Tibial nerve (tissue), 4 donors: ENCODE measurements around the gene KCNG4. TPM values are rescaled to one million over a fixed set of nuclear protein-coding genes. Genes with fewer than 3 reads are reported as not detected.

Source experiments
- DNase-seq, 2 donors: peaks; one replicate each; pipeline ENCODE4 v3.0.0-alpha.2; 2019; ENCODE audit warnings: low spot score in 2 of 2
- H3K27ac ChIP-seq, 4 donors: fragments of 200-600 bp; sonication (generic) in 3 of 4; one replicate each; pipeline ENCODE4 v1.5.1; 2017 to 2019; ENCODE audit warnings: mild to moderate bottlenecking in 1 of 4
- H3K27me3 ChIP-seq, 2 donors: fragments of 200-600 bp; sonication (generic) in 1 of 2; one replicate each; pipeline versions ENCODE4 v1.5.1 to v1.6.0; 2017 to 2019
- H3K36me3 ChIP-seq, 3 donors: fragments of 200-600 bp; sonication (generic); one replicate each; pipeline ENCODE4 v1.5.1; 2018 to 2019
- H3K4me1 ChIP-seq, 4 donors: fragments of 200-600 bp; sonication (generic) in 3 of 4; one replicate each; pipeline ENCODE4 v1.5.1; 2017 to 2019
- H3K4me3 ChIP-seq, 4 donors: fragments of 200-600 bp; sonication (generic) in 3 of 4; one replicate each; pipeline ENCODE4 v1.5.1; 2017 to 2019; ENCODE audit warnings: mild to moderate bottlenecking in 1 of 4, moderate library complexity in 1 of 4
- H3K9me3 ChIP-seq, 4 donors: fragments of 200-600 bp; sonication (generic) in 3 of 4; one replicate each; pipeline ENCODE4 v1.5.1; 2017 to 2019
- EP300 ChIP-seq, 2 donors: sonication (generic); formaldehyde crosslinking; IDR thresholded peaks; one replicate each; pipeline ENCODE4 v1.6.1; 2017; ENCODE audit warnings: antibody characterized with exemption in 2 of 2, mild to moderate bottlenecking in 1 of 2
- POLR2A ChIP-seq, 2 donors: fragments of 450-650 bp; IDR thresholded peaks; one replicate each; pipeline ENCODE4 v1.6.1; 2017; ENCODE audit warnings: antibody characterized with exemption in 2 of 2, mild to moderate bottlenecking in 2 of 2, moderate library complexity in 2 of 2
- WGBS, 2 donors: methylation state at CpG; one replicate each; pipeline ENCODE4 v1.1.5; 2018; 5-methylcytosine and 5-hydroxymethylcytosine counted together
- total RNA-seq, 4 donors: library from RNA; depleted of rRNA; stranded (reverse); fragments of >200 nt; gene quantifications; one replicate each; pipeline ENCODE4 v1.1.0, GENCODE V29; 2016
- TF ChIP-seq, protein P1 (sequence below), 5 experiments: fragments of 200-600 bp in 3 of 5; fragments of 450-650 bp in 2 of 5; sonication (generic) in 3 of 5; IDR thresholded peaks; one replicate each; pipeline ENCODE4 v1.5.1; 2016 to 2019; ENCODE audit warnings: antibody characterized with exemption in 5 of 5, mild to moderate bottlenecking in 3 of 5, moderate library complexity in 2 of 5

KCNG4 gene
- total RNA-seq, 4 donors from 2014 or later = 0.30 TPM; not detected in 3

DNA sequence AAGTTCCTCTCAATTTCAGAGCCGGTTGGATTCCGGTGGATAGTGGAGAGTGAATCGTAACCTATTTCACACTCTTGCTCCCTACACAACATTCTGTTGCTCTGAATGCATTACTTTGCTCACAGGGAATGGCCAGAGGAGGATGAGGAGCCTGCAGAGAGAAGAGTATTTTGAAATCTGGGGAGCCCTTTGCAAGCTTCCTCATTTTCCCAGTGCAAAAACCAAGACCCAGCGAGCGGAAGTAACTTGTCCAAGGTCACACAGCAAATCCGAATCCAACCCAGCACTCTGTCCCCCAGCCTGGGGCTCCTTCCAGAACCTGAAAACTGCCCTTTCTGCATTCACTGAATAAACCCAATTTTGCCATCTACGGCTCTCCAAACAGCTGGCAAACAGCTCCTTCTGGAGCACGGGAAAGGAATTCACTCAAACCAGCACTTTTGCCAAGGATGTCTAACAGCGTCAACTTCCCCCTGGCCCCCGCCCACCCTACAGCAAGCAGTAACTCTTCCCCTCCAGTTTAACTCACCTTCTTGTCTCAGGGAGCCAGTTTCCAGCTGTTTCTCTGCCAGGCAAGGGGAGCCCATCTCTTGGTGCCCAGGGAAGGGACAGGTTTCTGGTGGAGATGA, 557 bp downstream of the KCNG4 start:
- DNase-seq = no peak
- Histone ChIP-seq H3K4me3 (no peak overlapping the region), H3K9me3 (no peaks in the 10 kb centered on the region), H3K27ac (no peak overlapping the region), H3K27me3 (peaks cover 0 to 19% of the 10 kb centered on the region in 2 donors), H3K4me1 (peaks cover 0 to 22% (median 0%) of the 10 kb centered on the region in 4 donors), H3K36me3 (no peaks in the 10 kb centered on the region)
- no peak for TF ChIP-seq EP300 (IDR thresholded peaks at IDR 0.05)
- 36 to 41% methylated on average over 10 of the region's 10 CpGs for WGBS, 2 donors

DNA sequence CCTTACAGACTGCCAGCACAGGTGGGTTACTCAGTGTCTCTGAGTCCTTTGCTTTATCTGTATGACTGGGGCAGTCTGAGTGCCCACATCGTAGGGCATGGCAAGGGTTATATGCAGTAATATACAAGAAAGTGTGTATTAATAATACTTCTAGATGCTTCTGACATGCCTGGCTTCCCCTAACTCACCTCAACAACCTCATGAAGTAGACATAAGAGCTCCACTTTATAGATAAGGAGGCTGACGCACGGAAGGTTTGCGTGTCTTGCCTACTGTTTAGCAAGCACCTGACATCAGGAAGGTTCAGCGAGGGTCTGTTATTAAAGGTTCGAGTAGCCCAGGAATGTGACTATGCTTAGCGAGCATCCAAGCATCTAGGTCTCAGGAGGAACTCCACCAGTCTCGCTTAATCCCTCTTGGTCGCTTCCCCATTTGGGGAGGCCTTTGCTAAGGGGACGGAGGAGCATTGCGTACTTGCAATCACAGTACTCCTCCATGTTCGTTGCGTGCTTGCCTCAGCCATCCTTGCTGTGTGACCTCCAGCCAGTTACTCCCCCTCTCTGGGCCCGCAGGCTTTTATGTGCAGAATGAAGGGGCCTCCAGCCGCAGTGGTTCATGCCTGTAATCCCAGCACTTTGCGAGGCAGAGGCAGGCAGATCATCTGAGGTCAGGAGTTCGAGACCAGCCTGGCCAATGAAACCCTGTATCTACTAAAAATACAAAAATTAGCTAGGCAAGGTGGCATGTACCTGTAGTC, 1.6 kb downstream of the KCNG4 start:
- peaks cover 0 to 22% (median 0%) of the 10 kb centered on the region in 4 donors for H3K4me1 ChIP-seq
- DNase-seq = no peak
- TF ChIP-seq, protein P1, sequence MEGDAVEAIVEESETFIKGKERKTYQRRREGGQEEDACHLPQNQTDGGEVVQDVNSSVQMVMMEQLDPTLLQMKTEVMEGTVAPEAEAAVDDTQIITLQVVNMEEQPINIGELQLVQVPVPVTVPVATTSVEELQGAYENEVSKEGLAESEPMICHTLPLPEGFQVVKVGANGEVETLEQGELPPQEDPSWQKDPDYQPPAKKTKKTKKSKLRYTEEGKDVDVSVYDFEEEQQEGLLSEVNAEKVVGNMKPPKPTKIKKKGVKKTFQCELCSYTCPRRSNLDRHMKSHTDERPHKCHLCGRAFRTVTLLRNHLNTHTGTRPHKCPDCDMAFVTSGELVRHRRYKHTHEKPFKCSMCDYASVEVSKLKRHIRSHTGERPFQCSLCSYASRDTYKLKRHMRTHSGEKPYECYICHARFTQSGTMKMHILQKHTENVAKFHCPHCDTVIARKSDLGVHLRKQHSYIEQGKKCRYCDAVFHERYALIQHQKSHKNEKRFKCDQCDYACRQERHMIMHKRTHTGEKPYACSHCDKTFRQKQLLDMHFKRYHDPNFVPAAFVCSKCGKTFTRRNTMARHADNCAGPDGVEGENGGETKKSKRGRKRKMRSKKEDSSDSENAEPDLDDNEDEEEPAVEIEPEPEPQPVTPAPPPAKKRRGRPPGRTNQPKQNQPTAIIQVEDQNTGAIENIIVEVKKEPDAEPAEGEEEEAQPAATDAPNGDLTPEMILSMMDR (IDR thresholded peaks at IDR 0.05) = no peak
- peaks cover 0 to 19% of the 10 kb centered on the region in 2 donors for H3K27me3 ChIP-seq
- 91 to 93% methylated on average over 17 of the region's 17 CpGs for WGBS, 2 donors
- no peak overlapping the region for H3K4me3 ChIP-seq
- no peaks in the 10 kb centered on the region for H3K36me3 ChIP-seq
- no peak overlapping the region for H3K27ac ChIP-seq
- no peaks in the 10 kb centered on the region for H3K9me3 ChIP-seq

DNA sequence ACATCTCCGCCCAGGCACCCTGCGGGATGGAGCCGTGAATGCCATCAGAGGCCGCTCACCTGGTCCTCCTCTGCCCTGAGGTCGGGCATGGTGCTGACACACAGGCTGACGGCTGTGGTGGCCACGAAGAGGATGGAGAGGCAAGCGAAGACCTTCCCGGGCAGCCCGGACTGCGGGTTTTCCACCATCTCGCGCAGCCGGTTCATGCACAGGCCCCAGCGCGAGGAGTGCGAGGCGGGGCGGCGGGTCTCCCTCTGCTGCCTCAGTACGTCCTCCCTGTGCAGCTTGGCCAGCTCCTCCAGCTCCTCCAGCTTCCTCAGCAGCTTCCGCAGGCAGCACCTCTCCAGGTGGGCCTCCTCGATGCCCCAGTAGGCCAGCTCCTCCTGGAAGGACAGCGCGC, 3.1 kb downstream of the KCNG4 start:
- H3K4me3 ChIP-seq = no peak overlapping the region
- TF ChIP-seq, protein P1 (IDR thresholded peaks at IDR 0.05) = no peak
- no peak for TF ChIP-seq POLR2A (IDR thresholded peaks at IDR 0.05)
- TF ChIP-seq EP300 (IDR thresholded peaks at IDR 0.05) = no peak

DNA sequence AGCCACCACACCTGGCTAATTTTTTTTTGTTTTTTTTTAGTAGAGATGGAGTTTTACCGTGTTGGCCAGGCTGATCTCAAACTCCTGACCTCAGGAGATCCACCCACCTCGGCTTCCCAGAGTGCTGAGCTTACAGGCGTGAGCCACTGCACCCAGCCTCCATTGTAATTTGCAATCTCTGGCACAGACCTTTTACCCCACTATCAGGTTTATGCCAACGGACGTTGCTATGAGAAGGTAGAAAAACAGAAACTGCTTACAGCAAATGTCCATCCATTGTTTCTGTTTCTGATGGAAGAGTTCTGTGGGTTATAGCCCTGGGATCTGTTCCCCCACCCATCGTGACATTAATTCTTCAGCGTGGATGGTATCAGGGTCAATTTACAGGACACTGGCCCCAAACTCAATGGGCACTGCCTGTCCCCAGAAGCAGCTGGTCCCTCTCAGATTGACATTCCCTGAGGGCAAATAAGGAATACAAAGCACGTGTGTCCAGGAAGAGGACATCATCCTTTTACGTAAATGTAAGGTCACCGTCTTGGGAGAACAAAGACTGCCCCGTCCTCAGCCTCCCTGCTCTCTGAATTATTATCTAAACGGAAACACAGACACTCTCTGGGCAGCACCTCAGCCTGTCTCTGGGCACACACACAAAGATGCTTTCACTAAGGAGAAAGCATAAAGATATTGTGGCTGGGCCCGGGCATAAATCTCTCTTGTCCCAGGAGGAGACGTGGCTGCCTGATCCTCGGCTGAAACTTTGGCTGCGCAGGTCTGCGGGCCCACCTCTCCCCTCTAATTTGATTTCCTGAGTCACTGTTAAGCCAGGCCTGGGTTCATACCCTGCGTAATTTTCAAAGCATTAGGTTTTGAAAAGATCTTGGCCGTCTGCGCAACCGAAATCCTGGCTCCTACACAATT, 5.2 kb downstream of the KCNG4 start:
- WGBS, 2 donors = 46 to 48% methylated on average over 21 of the region's 21 CpGs
- Histone ChIP-seq H3K9me3 (no peaks in the 10 kb centered on the region), H3K4me1 (peaks cover 0 to 16% (median 0%) of the 10 kb centered on the region in 4 donors), H3K4me3 (no peak overlapping the region), H3K36me3 (no peaks in the 10 kb centered on the region), H3K27ac (peak overlapping the region in 2 of 4 donors; percentile 38 to 64), H3K27me3 (peaks cover 0 to 5% of the 10 kb centered on the region in 2 donors)
- no peak for DNase-seq
- no peak for TF ChIP-seq POLR2A (IDR thresholded peaks at IDR 0.05)
- TF ChIP-seq EP300 (IDR thresholded peaks at IDR 0.05) = peak in 1 of 2 donors; percentile 39
- TF ChIP-seq, protein P1 (IDR thresholded peaks at IDR 0.05) = no peak

More for the DNA sequence above, 3.1 kb downstream of the KCNG4 start:
- H3K27ac ChIP-seq = no peak overlapping the region
- H3K4me1 ChIP-seq = peaks cover 0 to 22% (median 0%) of the 10 kb centered on the region in 4 donors
- 89 to 94% methylated on average over 24 to 25 of the region's 25 CpGs for WGBS, 2 donors
- H3K27me3 ChIP-seq = peaks cover 0 to 10% of the 10 kb centered on the region in 2 donors
- H3K36me3 ChIP-seq = no peaks in the 10 kb centered on the region
- no peaks in the 10 kb centered on the region for H3K9me3 ChIP-seq
- DNase-seq = no peak

DNA sequence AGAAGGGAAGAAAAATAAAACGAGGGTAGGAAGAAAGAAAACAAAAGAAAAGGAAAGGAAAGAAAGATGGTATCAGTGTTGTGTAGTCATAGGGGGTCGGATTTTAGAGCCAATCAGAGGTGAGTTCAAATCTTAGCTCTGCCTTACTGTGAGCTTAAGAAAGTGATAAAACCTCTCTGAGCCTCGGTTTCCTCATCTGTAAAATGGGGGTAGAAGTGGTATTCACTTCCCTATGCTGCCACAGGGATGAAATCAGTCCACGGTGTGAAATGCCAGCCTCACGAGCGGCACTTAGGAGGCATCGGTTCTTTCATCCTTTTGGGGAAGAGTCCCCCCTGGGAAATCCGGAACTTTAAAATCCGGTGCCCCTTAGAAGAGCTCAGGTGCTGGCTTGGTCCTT, 6.1 kb downstream of the KCNG4 start:
- peaks cover 0 to 5% of the 10 kb centered on the region in 2 donors for H3K27me3 ChIP-seq
- TF ChIP-seq, protein P1 (IDR thresholded peaks at IDR 0.05) = no peak
- no peak for TF ChIP-seq EP300 (IDR thresholded peaks at IDR 0.05)
- no peak for TF ChIP-seq POLR2A (IDR thresholded peaks at IDR 0.05)
- WGBS, 2 donors = 78 to 88% methylated on average over 9 of the region's 9 CpGs
- no peaks in the 10 kb centered on the region for H3K9me3 ChIP-seq
- H3K4me3 ChIP-seq = no peak overlapping the region
- no peaks in the 10 kb centered on the region for H3K36me3 ChIP-seq
- no peak for DNase-seq
- H3K27ac ChIP-seq = no peak overlapping the region
- H3K4me1 ChIP-seq = peaks cover 0 to 9% (median under 1%) of the 10 kb centered on the region in 4 donors
